H1 (cell line): ENCODE results near the gene HLA-DQA2. TPM values are rescaled to one million over a fixed set of nuclear protein-coding genes. Genes with fewer than 3 reads are reported as not detected.

Experiments
- CTCF ChIA-PET: fragments of 300-600 bp; sonication (Branson Sonifier 250); formaldehyde crosslinking; loops from one replicate; lab custom pipeline; 2021; ENCODE audit not compliant: partially characterized antibody; lab: Charles Lee
- POLR2A ChIA-PET: fragments of 300-600 bp; sonication (Branson Sonifier 250); formaldehyde crosslinking; loops from one replicate; lab custom pipeline; 2021; ENCODE audit warnings: inconsistent platforms; ENCODE audit not compliant: partially characterized antibody; lab: Charles Lee
- DNase-seq, 2 experiments: peaks; one replicate each; pipeline versions ENCODE4 v3.0.0 to v3.0.0-alpha.2; 2010 to 2022; ENCODE audit warnings: low spot score in 2 of 2, low read depth in 1 of 2, mixed read lengths in 1 of 2
- FAIRE-seq: peaks from 2 replicates; lab custom pipeline; 2011; peaks lifted over from hg19 to GRCh38; lab: Jason Lieb, UNC
- H2AFZ ChIP-seq: 2 replicates; pipeline ENCODE4 v1.8.1; 2012; ENCODE audit warnings: low read length, inconsistent platforms
- H2AK5ac ChIP-seq: 2 replicates; pipeline ENCODE4 v1.6.1; 2013; ENCODE audit warnings: low read depth, low read length
- H2BK120ac ChIP-seq: replicated peaks from 2 replicates; pipeline ENCODE3; 2013; ENCODE audit warnings: low read depth, low read length, inconsistent platforms
- H2BK12ac ChIP-seq: 2 replicates; pipeline ENCODE4 v1.6.1; 2013; ENCODE audit warnings: low read depth, low read length
- H2BK15ac ChIP-seq: 2 replicates; pipeline ENCODE4 v1.6.1; 2013; ENCODE audit warnings: low read length
- H2BK20ac ChIP-seq: 2 replicates; pipeline ENCODE4 v1.6.1; 2013; ENCODE audit warnings: low read length
- H2BK5ac ChIP-seq: 2 replicates; pipeline ENCODE4 v1.6.1; 2013; ENCODE audit warnings: low read depth, low read length
- H3K14ac ChIP-seq: 2 replicates; pipeline ENCODE4 v1.6.1; 2013; ENCODE audit warnings: inconsistent platforms; ENCODE audit not compliant: insufficient read length
- H3K18ac ChIP-seq: 2 replicates; pipeline ENCODE4 v1.6.1; 2013; ENCODE audit warnings: low read length; ENCODE audit errors: extremely low read depth
- H3K23ac ChIP-seq: 2 replicates; pipeline ENCODE4 v1.6.1; 2013; ENCODE audit warnings: inconsistent platforms; ENCODE audit not compliant: insufficient read length
- H3K23me2 ChIP-seq: 2 replicates; pipeline ENCODE4 v1.6.1; 2013; ENCODE audit warnings: low read depth, low read length
- H3K27ac ChIP-seq: 2 replicates; pipeline ENCODE4 v1.6.1; 2011; ENCODE audit warnings: low read depth, low read length, inconsistent platforms
- H3K27me3 ChIP-seq, 4 experiments: replicated peaks in 1 of 4; 1 replicate in 1 of 4; 2 replicates in 3 of 4; pipeline versions ENCODE4 v1.6.1 to v1.8.1; 2011 to 2013; ENCODE audit warnings: low read length in 3 of 4, mild to moderate bottlenecking in 3 of 4, inconsistent platforms in 2 of 4, mixed read lengths in 2 of 4, moderate library complexity in 1 of 4; ENCODE audit not compliant: control insufficient read depth in 3 of 4, insufficient read depth in 3 of 4; ENCODE audit errors: extremely low read depth in 1 of 4
- H3K36me3 ChIP-seq, 4 experiments: 2 replicates each; pipeline versions ENCODE4 v1.6.1 to v1.8.1; 2011 to 2013; ENCODE audit warnings: mild to moderate bottlenecking in 4 of 4, low read length in 3 of 4, moderate library complexity in 2 of 4, control low read depth in 1 of 4, inconsistent platforms in 1 of 4; ENCODE audit not compliant: insufficient read depth in 4 of 4, control insufficient read depth in 2 of 4
- H3K4ac ChIP-seq: replicated peaks from 2 replicates; pipeline ENCODE3; 2013; ENCODE audit warnings: low read length, low read depth, mixed read lengths, inconsistent platforms; ENCODE audit not compliant: insufficient read length
- H3K4me1 ChIP-seq, 4 experiments: replicated peaks in 1 of 4; 1 replicate in 1 of 4; 2 replicates in 3 of 4; pipeline versions ENCODE4 v1.6.1 to v1.8.1; 2011 to 2013; ENCODE audit warnings: low read length in 3 of 4, inconsistent platforms in 2 of 4, mixed read lengths in 1 of 4; ENCODE audit not compliant: insufficient read depth in 4 of 4, control insufficient read depth in 3 of 4
- H3K4me2 ChIP-seq, 2 experiments: 2 replicates each; pipeline versions ENCODE4 v1.6.1 to v1.8.1; 2011 to 2013; ENCODE audit warnings: low read depth in 2 of 2, low read length in 2 of 2, control low read depth in 1 of 2, inconsistent platforms in 1 of 2, mild to moderate bottlenecking in 1 of 2; ENCODE audit not compliant: insufficient read depth in 1 of 2
- H3K4me3 ChIP-seq, 4 experiments: fragments of 200-600, 300-600 bp in 1 of 4; sonication (generic), shearing (Covaris generic), sonication (Bioruptor Twin) in 1 of 4; 2 replicates each; pipeline versions ENCODE4 v1.5.1 to v1.8.1; 2011 to 2016; ENCODE audit warnings: low read length in 4 of 4, low read depth in 3 of 4, control low read depth in 2 of 4, inconsistent platforms in 2 of 4, mild to moderate bottlenecking in 2 of 4, mixed read lengths in 1 of 4, moderate library complexity in 1 of 4; ENCODE audit not compliant: insufficient read depth in 2 of 4; ENCODE audit errors: extremely low read depth in 1 of 4
- H3K56ac ChIP-seq: replicated peaks from 2 replicates; pipeline ENCODE3; 2013; ENCODE audit warnings: low read depth, mild to moderate bottlenecking, mixed read lengths, low read length, inconsistent platforms; ENCODE audit not compliant: insufficient read length
- H3K79me1 ChIP-seq: 2 replicates; pipeline ENCODE4 v1.6.1; 2013; ENCODE audit warnings: low read depth, low read length, control low read depth
- H3K79me2 ChIP-seq, 2 experiments: 2 replicates each; pipeline versions ENCODE4 v1.6.1 to v1.8.1; 2012 to 2013; ENCODE audit warnings: low read length in 2 of 2, mild to moderate bottlenecking in 2 of 2, inconsistent platforms in 1 of 2; ENCODE audit not compliant: insufficient read depth in 2 of 2, control insufficient read depth in 1 of 2
- H3K9ac ChIP-seq, 4 experiments: replicated peaks in 1 of 4; 1 replicate in 1 of 4; 2 replicates in 3 of 4; pipeline versions ENCODE4 v1.6.1 to v1.8.1; 2011 to 2013; ENCODE audit warnings: low read depth in 3 of 4, low read length in 3 of 4, control low read depth in 2 of 4, mild to moderate bottlenecking in 2 of 4, moderate library complexity in 2 of 4, inconsistent platforms in 1 of 4; ENCODE audit errors: extremely low read depth in 1 of 4
- H3K9me3 ChIP-seq, 2 experiments: 2 replicates each; pipeline versions ENCODE4 v1.6.1 to v1.8.1; 2012 to 2013; ENCODE audit warnings: mild to moderate bottlenecking in 2 of 2, moderate library complexity in 2 of 2, control low read depth in 1 of 2, inconsistent platforms in 1 of 2, low read depth in 1 of 2, low read length in 1 of 2, mixed read lengths in 1 of 2; ENCODE audit not compliant: insufficient read depth in 2 of 2
- H4K20me1 ChIP-seq, 2 experiments: replicated peaks in 1 of 2; 2 replicates each; pipeline versions ENCODE3 to v1.8.1; 2011 to 2013; ENCODE audit warnings: inconsistent platforms in 2 of 2, low read length in 2 of 2, mild to moderate bottlenecking in 1 of 2; ENCODE audit not compliant: insufficient read depth in 2 of 2, control insufficient read depth in 1 of 2
- H4K5ac ChIP-seq: 2 replicates; pipeline ENCODE4 v1.6.1; 2013; ENCODE audit warnings: low read length, low read depth, mixed read lengths, inconsistent platforms; ENCODE audit not compliant: insufficient read length
- H4K8ac ChIP-seq: 2 replicates; pipeline ENCODE4 v1.8.0; 2013; ENCODE audit warnings: mild to moderate bottlenecking, moderate library complexity, low read length, inconsistent platforms; ENCODE audit not compliant: insufficient read depth; ENCODE audit errors: extremely low read depth
- H4K91ac ChIP-seq: replicated peaks from 2 replicates; pipeline ENCODE3; 2013; ENCODE audit warnings: low read length, mixed read lengths, inconsistent platforms; ENCODE audit not compliant: insufficient read length
- BCL11A ChIP-seq, 2 experiments: IDR thresholded peaks; one replicate each; pipeline ENCODE4 v1.6.1; 2011; ENCODE audit warnings: low read depth in 2 of 2, low read length in 2 of 2, mild to moderate bottlenecking in 2 of 2
- CEBPB ChIP-seq: IDR thresholded peaks from 2 replicates; pipeline ENCODE4 v1.6.1; 2012; ENCODE audit warnings: low read depth, low read length
- CTCF ChIP-seq, 3 experiments: IDR thresholded peaks; 1 replicate in 2 of 3; 2 replicates in 1 of 3; pipeline versions ENCODE4 v1.5.1 to v1.6.1; 2011; ENCODE audit warnings: low read length in 3 of 3, mild to moderate bottlenecking in 3 of 3, inconsistent platforms in 2 of 3, low read depth in 1 of 3, moderate library complexity in 1 of 3; ENCODE audit not compliant: insufficient read depth in 1 of 3; ENCODE audit errors: control extremely low read depth in 1 of 3
- MAFK ChIP-seq: IDR thresholded peaks from 2 replicates; pipeline ENCODE4 v1.6.1; 2012; ENCODE audit warnings: low read depth, mild to moderate bottlenecking, improper control_type of control experiment, low read length
- RAD21 ChIP-seq, 2 experiments: IDR thresholded peaks in 1 of 2; conservative IDR thresholded peaks in 1 of 2; 2 replicates each; pipeline ENCODE4 v1.6.1; 2011; ENCODE audit warnings: low read depth in 2 of 2, low read length in 2 of 2, improper control_type of control experiment in 1 of 2, inconsistent platforms in 1 of 2, mild to moderate bottlenecking in 1 of 2, moderate library complexity in 1 of 2
- SIN3A ChIP-seq, 2 experiments: IDR thresholded peaks in 1 of 2; conservative IDR thresholded peaks in 1 of 2; 2 replicates each; pipeline ENCODE4 v1.6.1; 2011 to 2012; ENCODE audit warnings: low read length in 2 of 2, improper control_type of control experiment in 1 of 2, low read depth in 1 of 2, mild to moderate bottlenecking in 1 of 2
- WGBS, 2 experiments: shearing (Covaris generic) in 1 of 2; methylation state at CpG; one replicate each; pipeline versions ENCODE4 v1.1.6 to v1.1.7; 2013 to 2015; ENCODE audit warnings: low lambda C conversion rate in 2 of 2, mixed read lengths in 2 of 2, inconsistent platforms in 1 of 2, low coverage in 1 of 2, missing lambda C conversion rate in 1 of 2; ENCODE audit not compliant: insufficient replicate concordance in 2 of 2, insufficient coverage in 1 of 2, insufficient read length in 1 of 2; ENCODE audit errors: extremely low coverage in 1 of 2, missing lambda C conversion rate in 1 of 2; 5-methylcytosine and 5-hydroxymethylcytosine counted together
- polyA plus RNA-seq, 7 experiments: library from polyadenylated mRNA; depleted of rRNA in 3 of 7; stranded (reverse) in 5 of 7; unstranded in 2 of 7; fragments of >200 nt in 5 of 7; fragments of 200-250 nt in 2 of 7; gene quantifications; 1 replicate in 5 of 7; 2 replicates in 1 of 7; 4 replicates in 1 of 7; pipeline versions ENCODE4 v1.2.1 to v1.2.3, GENCODE V29; 2011 to 2013; ENCODE audit warnings: missing spikeins in 2 of 7, mixed read lengths in 2 of 7
- total RNA-seq: library from RNA; stranded (reverse); fragmentation: NEBNext Ultra II Directional; extraction: Animal tissue kit (Norgen Biotek cat#: 25700); gene quantifications from 2 replicates; pipeline ENCODE4 v1.2.1, GENCODE V29; 2021
- TF ChIP-seq, protein P1 (sequence below): IDR thresholded peaks from 2 replicates; pipeline ENCODE4 v1.6.1; 2012; ENCODE audit warnings: inconsistent platforms

HLA-DQA2 gene
- total and polyA plus RNA-seq, 2 of the 8 experiments (the other 6 are each of a cell fraction or from before 2014, with no cell fraction given), result not detected

- H2AFZ ChIP-seq, result 0 out of 2 replicates have a peak overlapping the region, but pooled peaks have one; percentile 93
- ChIA-PET POLR2A (interaction anchor here (0.9 kb wide), 2 partner anchors 86 to 120 kb away, joined by 3 read pairs; partner anchors contain the start of gene HLA-DQB1), CTCF (interaction anchor here (0.6 to 5.2 kb wide), 33 partner anchors 8 to 542 kb away, joined by 3 to 54 read pairs (median 3); partner anchors contain the start of genes HLA-DQB2, HLA-DRA, TAP1 and TAP2)
- no peak overlapping the region for H3K4me3 ChIP-seq
- H3K23me2 ChIP-seq, result no peaks in the 10 kb centered on the region
- no peak overlapping the region for H3K18ac ChIP-seq
- H4K20me1 ChIP-seq, result no peaks in the 10 kb centered on the region
- H3K9me3 ChIP-seq, result no peaks in the 10 kb centered on the region
- no peak overlapping the region for H2BK120ac ChIP-seq
- H2BK15ac ChIP-seq, result no peak overlapping the region
- H3K79me1 ChIP-seq, result no peaks in the 10 kb centered on the region
- no peaks in the 10 kb centered on the region for H3K79me2 ChIP-seq
- no peak overlapping the region for H4K91ac ChIP-seq
- no peaks in the 10 kb centered on the region for H3K27me3 ChIP-seq
- TF ChIP-seq SIN3A (conservative IDR thresholded peaks at IDR 0.05 in 1 of 2, IDR thresholded peaks at IDR 0.05 in 1 of 2; ENCODE audit: low read depth in 1 of 2, low read length in 2 of 2), result no peak
- TF ChIP-seq, protein P1, sequence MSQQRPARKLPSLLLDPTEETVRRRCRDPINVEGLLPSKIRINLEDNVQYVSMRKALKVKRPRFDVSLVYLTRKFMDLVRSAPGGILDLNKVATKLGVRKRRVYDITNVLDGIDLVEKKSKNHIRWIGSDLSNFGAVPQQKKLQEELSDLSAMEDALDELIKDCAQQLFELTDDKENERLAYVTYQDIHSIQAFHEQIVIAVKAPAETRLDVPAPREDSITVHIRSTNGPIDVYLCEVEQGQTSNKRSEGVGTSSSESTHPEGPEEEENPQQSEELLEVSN, result no peak
- TF ChIP-seq CTCF (IDR thresholded peaks at IDR 0.05; ENCODE audit: control extremely low read depth in 1 of 3, insufficient read depth in 1 of 3, low read depth in 1 of 3, low read length in 3 of 3), result peak; percentile 15 to 75 (median 66)
- TF ChIP-seq CEBPB, result no peak
- TF ChIP-seq RAD21 (IDR thresholded peaks at IDR 0.05 in 1 of 2, conservative IDR thresholded peaks at IDR 0.05 in 1 of 2; ENCODE audit: low read depth in 2 of 2, low read length in 2 of 2), result peak; percentile 86 to 88
- peak; percentile 74 for TF ChIP-seq MAFK
- TF ChIP-seq BCL11A (IDR thresholded peaks at IDR 0.05; ENCODE audit: low read depth in 2 of 2, low read length in 2 of 2), result no peak
- FAIRE-seq (peak; percentile 98), DNase-seq (peak in 1 of 2 experiments; percentile 49)
- no peak overlapping the region for H2BK20ac ChIP-seq
- no peak overlapping the region for H3K23ac ChIP-seq
- H3K14ac ChIP-seq, result no peak overlapping the region
- H4K5ac ChIP-seq, result no peak overlapping the region
- WGBS, 2 experiments, result 72% methylated on average over 5 of the region's 5 CpGs; no CpG with 5 or more reads in 1 of the 2 experiments
- no peaks in the 10 kb centered on the region; a peak in 1 of 7 replicates for H3K4me1 ChIP-seq
- no peak overlapping the region for H2BK5ac ChIP-seq
- H3K4ac ChIP-seq, result no peak overlapping the region
- no peak overlapping the region for H4K8ac ChIP-seq
- H2AK5ac ChIP-seq, result no peak overlapping the region
- no peak overlapping the region for H2BK12ac ChIP-seq
- H3K9ac ChIP-seq, result no peak overlapping the region
- no peak overlapping the region for H3K56ac ChIP-seq
- H3K36me3 ChIP-seq, result no peaks in the 10 kb centered on the region
- no peak overlapping the region for H3K27ac ChIP-seq
- no peak overlapping the region for H3K4me2 ChIP-seq
These were observed 44.8 kb downstream of the HLA-DQA2 start for GRCh38 chr6:32785781-32786533.
